MM.1S (cell line): ENCODE measurements around the gene CNBD2.

Experiments used
- EZH2 ChIP-seq: fragments of 300-600 bp; sonication (generic); optimal IDR thresholded peaks from 2 replicates; pipeline ENCODE3; 2017; ENCODE audit warnings: low read depth, mild to moderate bottlenecking, antibody characterized with exemption, low read length, mixed read lengths
- EZH2phosphoT487 ChIP-seq: fragments of 300-600 bp; sonication (generic); IDR thresholded peaks from 2 replicates; pipeline ENCODE4 v1.6.1; 2018; ENCODE audit warnings: antibody characterized with exemption, low read length
- TF ChIP-seq, protein P1 (sequence below): fragments of 300-600 bp; sonication (generic); IDR thresholded peaks from 2 replicates; pipeline ENCODE4 v1.5.1; 2016; ENCODE audit warnings: antibody characterized with exemption, low read length, mixed read lengths

GRCh38 chr20:36070451-36070850, 102.1 kb downstream of the CNBD2 start:
- TF ChIP-seq, protein P1, sequence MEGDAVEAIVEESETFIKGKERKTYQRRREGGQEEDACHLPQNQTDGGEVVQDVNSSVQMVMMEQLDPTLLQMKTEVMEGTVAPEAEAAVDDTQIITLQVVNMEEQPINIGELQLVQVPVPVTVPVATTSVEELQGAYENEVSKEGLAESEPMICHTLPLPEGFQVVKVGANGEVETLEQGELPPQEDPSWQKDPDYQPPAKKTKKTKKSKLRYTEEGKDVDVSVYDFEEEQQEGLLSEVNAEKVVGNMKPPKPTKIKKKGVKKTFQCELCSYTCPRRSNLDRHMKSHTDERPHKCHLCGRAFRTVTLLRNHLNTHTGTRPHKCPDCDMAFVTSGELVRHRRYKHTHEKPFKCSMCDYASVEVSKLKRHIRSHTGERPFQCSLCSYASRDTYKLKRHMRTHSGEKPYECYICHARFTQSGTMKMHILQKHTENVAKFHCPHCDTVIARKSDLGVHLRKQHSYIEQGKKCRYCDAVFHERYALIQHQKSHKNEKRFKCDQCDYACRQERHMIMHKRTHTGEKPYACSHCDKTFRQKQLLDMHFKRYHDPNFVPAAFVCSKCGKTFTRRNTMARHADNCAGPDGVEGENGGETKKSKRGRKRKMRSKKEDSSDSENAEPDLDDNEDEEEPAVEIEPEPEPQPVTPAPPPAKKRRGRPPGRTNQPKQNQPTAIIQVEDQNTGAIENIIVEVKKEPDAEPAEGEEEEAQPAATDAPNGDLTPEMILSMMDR: no peak
- TF ChIP-seq EZH2 (no peak), EZH2phosphoT487 (no peak)
